IMR-90 (cell line): ENCODE data around the gene THSD8. TPM values are rescaled to one million over a fixed set of nuclear protein-coding genes. Genes with fewer than 3 reads are reported as not detected.

ENCODE experiments used
- ATAC-seq: fragments of 200-7000 bp; cut with Tn5 transposase; 2 replicates; pipeline ENCODE4 v1.9.1; 2020; ENCODE audit warnings: low read depth, mild to moderate bottlenecking, moderate library complexity
- BruUV-seq: library from RNA; stranded (reverse); fragments of 400-500 nt; replicated peaks from 2 replicates; lab custom pipeline; 2021; lab: Mats Ljungman, UMichigan
- CTCF ChIA-PET: fragments of 300-600 bp; formaldehyde crosslinking; extraction: SDS; loops from one replicate; lab custom pipeline; 2021; ENCODE audit warnings: antibody characterized with exemption; lab: Yijun Ruan, JAX
- POLR2A ChIA-PET: fragments of 300-600 bp; sonication (Branson Sonifier 250); formaldehyde crosslinking; loops from one replicate; lab custom pipeline; 2022; ENCODE audit warnings: antibody characterized with exemption; ENCODE audit not compliant: unreplicated experiment; lab: Charles Lee
- DNase-seq: peaks from one replicate; pipeline ENCODE4 v3.0.0; 2013
- H2AFZ ChIP-seq: replicated peaks from 2 replicates; pipeline ENCODE3; 2013; ENCODE audit warnings: low read length, mild to moderate bottlenecking; ENCODE audit not compliant: poor library complexity
- H2AK5ac ChIP-seq: 2 replicates; pipeline ENCODE4 v1.6.1; 2013; ENCODE audit warnings: low read depth, low read length, inconsistent platforms
- H2AK9ac ChIP-seq: replicated peaks from 2 replicates; pipeline ENCODE3; 2013; ENCODE audit warnings: mild to moderate bottlenecking, low read depth, low read length, moderate library complexity; ENCODE audit not compliant: poor library complexity
- H2BK120ac ChIP-seq: 2 replicates; pipeline ENCODE4 v1.6.1; 2013; ENCODE audit warnings: low read depth, low read length, inconsistent platforms
- H2BK15ac ChIP-seq: 3 replicates; pipeline ENCODE4 v1.6.1; 2013; ENCODE audit warnings: low read depth, low read length, inconsistent platforms
- H2BK20ac ChIP-seq: 2 replicates; pipeline ENCODE4 v1.6.1; 2013; ENCODE audit warnings: low read depth, mild to moderate bottlenecking, inconsistent platforms, low read length, moderate library complexity
- H2BK5ac ChIP-seq: 2 replicates; pipeline ENCODE4 v1.6.1; 2013; ENCODE audit warnings: mild to moderate bottlenecking, low read depth, low read length, inconsistent platforms; ENCODE audit not compliant: poor library complexity, severe bottlenecking
- H3K14ac ChIP-seq: replicated peaks from 2 replicates; pipeline ENCODE4 v1.6.1; 2013; ENCODE audit warnings: low read depth, low read length, inconsistent platforms
- H3K18ac ChIP-seq: 2 replicates; pipeline ENCODE4 v1.6.1; 2013; ENCODE audit warnings: low read depth, low read length, control low read depth
- H3K23ac ChIP-seq: 2 replicates; pipeline ENCODE4 v1.6.1; 2013; ENCODE audit warnings: low read depth, low read length, inconsistent platforms
- H3K27ac ChIP-seq: 2 replicates; pipeline ENCODE4 v1.5.1; 2013; ENCODE audit warnings: mild to moderate bottlenecking, control low read depth, low read length; ENCODE audit not compliant: insufficient read depth
- H3K27me3 ChIP-seq: 2 replicates; pipeline ENCODE4 v1.6.1; 2013; ENCODE audit warnings: low read length; ENCODE audit not compliant: control insufficient read depth, insufficient read depth
- H3K36me3 ChIP-seq: 2 replicates; pipeline ENCODE4 v1.6.1; 2013; ENCODE audit warnings: low read length, mixed read lengths; ENCODE audit not compliant: control insufficient read depth, insufficient read depth
- H3K4ac ChIP-seq: 2 replicates; pipeline ENCODE4 v1.6.1; 2013; ENCODE audit warnings: low read depth, low read length, inconsistent platforms
- H3K4me1 ChIP-seq: 2 replicates; pipeline ENCODE4 v1.6.1; 2013; ENCODE audit warnings: low read length, mixed read lengths; ENCODE audit not compliant: control insufficient read depth, insufficient read depth
- H3K4me2 ChIP-seq: 2 replicates; pipeline ENCODE4 v1.6.1; 2013; ENCODE audit warnings: low read depth, mild to moderate bottlenecking, control low read depth, low read length, moderate library complexity
- H3K4me3 ChIP-seq: 2 replicates; pipeline ENCODE4 v1.5.1; 2013; ENCODE audit warnings: low read depth, mild to moderate bottlenecking, control low read depth, low read length, moderate library complexity; ENCODE audit not compliant: insufficient read depth
- H3K56ac ChIP-seq: 2 replicates; pipeline ENCODE4 v1.6.1; 2013; ENCODE audit warnings: low read length, inconsistent platforms; ENCODE audit not compliant: insufficient read depth; ENCODE audit errors: extremely low read depth
- H3K79me1 ChIP-seq, 2 experiments: 2 replicates each; pipeline ENCODE4 v1.6.1; 2013; ENCODE audit warnings: low read length in 2 of 2, inconsistent platforms in 1 of 2, low read depth in 1 of 2
- H3K9ac ChIP-seq: 2 replicates; pipeline ENCODE4 v1.6.1; 2013; ENCODE audit warnings: low read depth, low read length, control low read depth
- H3K9me1 ChIP-seq: 2 replicates; pipeline ENCODE4 v1.6.1; 2013; ENCODE audit warnings: low read length, inconsistent platforms; ENCODE audit not compliant: insufficient read depth
- H3K9me3 ChIP-seq: 2 replicates; pipeline ENCODE4 v1.6.1; 2013; ENCODE audit warnings: low read length; ENCODE audit not compliant: control insufficient read depth, insufficient read depth
- H4K20me1 ChIP-seq: 2 replicates; pipeline ENCODE4 v1.6.1; 2013; ENCODE audit warnings: low read length, inconsistent platforms; ENCODE audit not compliant: insufficient read depth
- H4K5ac ChIP-seq: 2 replicates; pipeline ENCODE4 v1.6.1; 2013; ENCODE audit warnings: mild to moderate bottlenecking, low read depth, low read length, control low read depth
- H4K8ac ChIP-seq, 2 experiments: 2 replicates each; pipeline ENCODE4 v1.6.1; 2013; ENCODE audit warnings: low read depth in 2 of 2, low read length in 2 of 2, control low read depth in 1 of 2, inconsistent platforms in 1 of 2
- H4K91ac ChIP-seq: 2 replicates; pipeline ENCODE4 v1.6.1; 2013; ENCODE audit warnings: low read depth, low read length, inconsistent platforms; ENCODE audit not compliant: insufficient read depth
- CEBPB ChIP-seq: IDR thresholded peaks from 2 replicates; pipeline ENCODE4 v1.6.1; 2012; ENCODE audit warnings: low read depth, low read length, improper control_type of control experiment
- CHD1 ChIP-seq: IDR thresholded peaks from 2 replicates; pipeline ENCODE4 v1.6.1; 2012; ENCODE audit warnings: low read depth, low read length, improper control_type of control experiment
- MAZ ChIP-seq: IDR thresholded peaks from 2 replicates; pipeline ENCODE4 v1.6.1; 2012; ENCODE audit warnings: low read depth, mild to moderate bottlenecking, low read length, improper control_type of control experiment, moderate library complexity, borderline replicate concordance
- RFX5 ChIP-seq: IDR thresholded peaks from 2 replicates; pipeline ENCODE4 v1.8.0; 2012; ENCODE audit warnings: low read depth, mild to moderate bottlenecking, low read length, moderate library complexity
- WGBS, 2 experiments: methylation state at CpG; one replicate each; pipeline versions ENCODE4 v1.1.5 to v1.1.7; 2013; ENCODE audit warnings: missing lambda C conversion rate in 2 of 2; ENCODE audit not compliant: insufficient read length in 1 of 2; ENCODE audit errors: extremely low coverage in 2 of 2; 5-methylcytosine and 5-hydroxymethylcytosine counted together
- dilution Hi-C: fragments of 300-500 bp; cut with HindIII; formaldehyde crosslinking; loops from one replicate; pipeline ENCODE4 v1.14.3; 2018; ENCODE audit warnings: low sequenced_read_pairs; ENCODE audit not compliant: unreplicated experiment
- in situ Hi-C: fragments of 300-500 bp; cut with MboI; formaldehyde crosslinking; loops from 3 replicates; pipeline ENCODE4 v1.14.3; 2019; ENCODE audit warnings: low sequenced_read_pairs, inconsistent platforms, mixed read lengths
- intact Hi-C: fragments of 100-400 bp; cut with micrococcal nuclease; formaldehyde crosslinking; loops from 2 replicates; pipeline ENCODE4 v1.10.0; 2022
- polyA plus RNA-seq, 3 experiments: library from polyadenylated mRNA; depleted of rRNA; stranded (reverse); fragments of >200 nt; gene quantifications; 2 replicates each; pipeline ENCODE4 v1.2.3, GENCODE V29; 2012; ENCODE audit warnings: low replicate concordance in 1 of 3
- total RNA-seq: library from RNA; depleted of rRNA; stranded (reverse); fragments of >200 nt; gene quantifications from 2 replicates; pipeline ENCODE4 v1.2.3, GENCODE V29; 2012
- TF ChIP-seq, protein P1 (sequence below): fragments of 150-350 bp; IDR thresholded peaks from 2 replicates; pipeline ENCODE4 v1.6.1; 2016; ENCODE audit warnings: low read depth, mild to moderate bottlenecking, low read length, moderate library complexity, borderline replicate concordance
- TF ChIP-seq, protein P2 (sequence below): conservative IDR thresholded peaks from 2 replicates; pipeline ENCODE4 v1.5.1; 2012; ENCODE audit warnings: mild to moderate bottlenecking, low read depth, low read length, improper control_type of control experiment

Gene THSD8
- total and polyA plus RNA-seq, 2 of the 4 experiments (the other 2 are of a cell fraction) = 0.68 TPM; not detected in 1

DNA sequence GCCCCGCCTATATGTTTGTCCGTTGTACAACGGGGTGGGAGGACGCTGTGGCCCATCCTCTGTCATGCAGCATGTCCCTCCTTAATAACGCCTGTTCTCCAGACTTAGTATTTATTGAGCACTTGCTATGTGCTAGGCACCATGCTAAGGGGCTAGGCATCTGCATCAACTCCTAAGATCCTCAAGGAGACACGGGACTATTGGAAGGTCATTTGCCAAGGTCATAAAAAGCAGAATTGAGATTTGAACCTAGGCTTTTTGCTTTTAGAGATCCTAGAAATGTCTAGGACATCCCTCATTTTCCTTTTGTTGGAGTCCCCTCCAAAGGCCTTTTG, 34.6 kb downstream of the THSD8 start (continued):
- TF ChIP-seq, protein P1, sequence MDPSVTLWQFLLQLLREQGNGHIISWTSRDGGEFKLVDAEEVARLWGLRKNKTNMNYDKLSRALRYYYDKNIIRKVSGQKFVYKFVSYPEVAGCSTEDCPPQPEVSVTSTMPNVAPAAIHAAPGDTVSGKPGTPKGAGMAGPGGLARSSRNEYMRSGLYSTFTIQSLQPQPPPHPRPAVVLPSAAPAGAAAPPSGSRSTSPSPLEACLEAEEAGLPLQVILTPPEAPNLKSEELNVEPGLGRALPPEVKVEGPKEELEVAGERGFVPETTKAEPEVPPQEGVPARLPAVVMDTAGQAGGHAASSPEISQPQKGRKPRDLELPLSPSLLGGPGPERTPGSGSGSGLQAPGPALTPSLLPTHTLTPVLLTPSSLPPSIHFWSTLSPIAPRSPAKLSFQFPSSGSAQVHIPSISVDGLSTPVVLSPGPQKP = no peak
- TF ChIP-seq CEBPB (no peak), CHD1 (no peak)

DNA sequence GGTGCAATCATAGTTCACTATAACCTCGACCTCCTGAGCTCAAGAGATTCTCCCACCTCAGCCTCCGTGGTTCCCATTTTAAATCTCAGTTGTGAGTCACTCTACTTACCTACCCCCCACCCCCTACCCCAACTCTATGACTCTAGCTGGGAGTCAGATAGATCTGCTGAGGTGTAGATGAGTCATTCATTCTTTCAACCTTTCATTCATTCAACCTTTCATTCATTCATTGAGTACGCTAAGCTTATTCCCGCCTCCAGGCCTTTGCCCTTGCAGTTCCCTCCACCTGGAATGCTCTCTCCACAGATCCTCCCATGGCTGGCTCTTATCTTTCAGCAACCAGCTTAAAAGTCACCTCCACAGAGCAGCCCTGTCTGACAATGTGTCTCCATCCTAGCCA, 35.4 kb downstream of the THSD8 start:
- Histone ChIP-seq H3K27ac (no peak overlapping the region), H3K9me1 (peaks cover 8% of the 10 kb centered on the region; the same call in 1 of the 2 replicates), H3K27me3 (peaks cover 70% of the 10 kb centered on the region), H3K56ac (no peak overlapping the region), H2BK20ac (no peak overlapping the region), H2AK5ac (no peak overlapping the region), H2BK120ac (no peak overlapping the region), H3K9me3 (no peaks in the 10 kb centered on the region; the same call in 1 of the 2 replicates), H3K79me1 (no peaks in the 10 kb centered on the region), H3K14ac (no peak overlapping the region), H2AK9ac (no peak overlapping the region), H3K9ac (no peak overlapping the region), H4K8ac (no peak overlapping the region), H4K91ac (no peak overlapping the region), H3K36me3 (no peaks in the 10 kb centered on the region), H3K18ac (no peak overlapping the region), H4K20me1 (peaks cover 18% of the 10 kb centered on the region), H3K4me2 (no peak overlapping the region), H3K23ac (no peak overlapping the region), H2AFZ (no peak overlapping the region), H3K4me3 (no peak overlapping the region), H3K4ac (no peak overlapping the region), H3K4me1 (peaks cover 4% of the 10 kb centered on the region; the same call in 1 of the 2 replicates), H2BK15ac (no peak overlapping the region), H4K5ac (no peak overlapping the region), H2BK5ac (no peak overlapping the region)
- TF ChIP-seq, protein P1 = no peak
- TF ChIP-seq, protein P2, sequence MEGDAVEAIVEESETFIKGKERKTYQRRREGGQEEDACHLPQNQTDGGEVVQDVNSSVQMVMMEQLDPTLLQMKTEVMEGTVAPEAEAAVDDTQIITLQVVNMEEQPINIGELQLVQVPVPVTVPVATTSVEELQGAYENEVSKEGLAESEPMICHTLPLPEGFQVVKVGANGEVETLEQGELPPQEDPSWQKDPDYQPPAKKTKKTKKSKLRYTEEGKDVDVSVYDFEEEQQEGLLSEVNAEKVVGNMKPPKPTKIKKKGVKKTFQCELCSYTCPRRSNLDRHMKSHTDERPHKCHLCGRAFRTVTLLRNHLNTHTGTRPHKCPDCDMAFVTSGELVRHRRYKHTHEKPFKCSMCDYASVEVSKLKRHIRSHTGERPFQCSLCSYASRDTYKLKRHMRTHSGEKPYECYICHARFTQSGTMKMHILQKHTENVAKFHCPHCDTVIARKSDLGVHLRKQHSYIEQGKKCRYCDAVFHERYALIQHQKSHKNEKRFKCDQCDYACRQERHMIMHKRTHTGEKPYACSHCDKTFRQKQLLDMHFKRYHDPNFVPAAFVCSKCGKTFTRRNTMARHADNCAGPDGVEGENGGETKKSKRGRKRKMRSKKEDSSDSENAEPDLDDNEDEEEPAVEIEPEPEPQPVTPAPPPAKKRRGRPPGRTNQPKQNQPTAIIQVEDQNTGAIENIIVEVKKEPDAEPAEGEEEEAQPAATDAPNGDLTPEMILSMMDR = no peak
- no peak for TF ChIP-seq RFX5
- TF ChIP-seq MAZ = no peak
- no TSS peak for BruUV-seq
- in situ Hi-C loops = loop anchor here (5.0 kb wide), 1 partner anchor 65 kb away; no protein-coding TSS in a partner anchor
- ATAC-seq = no peak
- intact Hi-C loops = no loop called here
- dilution Hi-C loops = no loop called here
- ChIA-PET CTCF (interaction anchor here (0.6 to 1.3 kb wide), 3 partner anchors 10 to 40 kb away, joined by 3 to 6 read pairs (median 5); no protein-coding TSS in a partner anchor), POLR2A (no interaction called here)
- 80% methylated on average over 2 of the region's 4 CpGs; no CpG with 5 or more reads in 1 of the 2 experiments for WGBS, 2 experiments
- no peak for DNase-seq
